ENCODE results near the gene BBS9. TPM values are rescaled to one million over a fixed set of nuclear protein-coding genes. Genes with fewer than 3 reads are reported as not detected.

Gene BBS9
- total RNA-seq, 1 donor from 2014 or later: 6.3 TPM

DNA sequence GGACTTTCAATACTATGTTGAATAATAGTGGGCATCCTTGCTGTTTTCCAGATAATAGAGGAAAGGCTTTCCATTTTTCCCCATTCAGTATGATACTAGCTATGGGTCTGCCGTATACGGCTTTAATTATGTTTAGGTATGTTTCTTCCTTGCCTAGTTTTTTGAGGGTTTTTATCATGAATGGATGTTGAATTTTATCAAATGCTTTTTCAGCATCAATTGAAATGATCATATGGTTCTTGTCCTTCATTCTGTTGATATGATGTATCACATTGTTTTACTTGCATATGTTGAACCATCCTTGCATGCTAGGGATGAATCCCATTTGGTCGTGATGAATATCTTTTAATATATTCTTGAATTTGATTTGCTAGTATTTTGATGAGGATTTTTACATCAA lies 11.0 kb upstream of the BBS9 start:
- no peak for ATAC-seq
- DNase-seq (ENCODE audit: low spot score): no peak

DNA sequence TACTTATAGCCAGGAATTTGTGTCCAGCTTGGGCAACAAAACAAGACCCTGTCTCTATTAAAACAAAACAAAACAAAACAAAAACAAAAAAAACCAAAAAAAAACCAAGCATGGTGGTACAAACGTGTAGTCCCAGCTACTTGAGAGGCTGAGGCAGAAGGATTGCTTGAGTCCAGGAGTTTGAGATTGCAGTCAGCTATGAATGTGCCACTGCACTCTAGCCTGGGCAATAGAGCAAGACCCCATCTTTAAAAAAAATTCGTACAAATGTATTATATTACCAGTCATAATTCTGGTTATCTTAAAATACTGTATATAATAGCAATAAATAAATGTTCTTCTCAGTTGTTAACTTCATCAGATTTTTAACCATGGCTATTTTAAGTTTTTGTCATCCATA lies 2.3 kb upstream of the BBS9 start:
- DNase-seq (ENCODE audit: low spot score) (no peak), ATAC-seq (no peak)

DNA sequence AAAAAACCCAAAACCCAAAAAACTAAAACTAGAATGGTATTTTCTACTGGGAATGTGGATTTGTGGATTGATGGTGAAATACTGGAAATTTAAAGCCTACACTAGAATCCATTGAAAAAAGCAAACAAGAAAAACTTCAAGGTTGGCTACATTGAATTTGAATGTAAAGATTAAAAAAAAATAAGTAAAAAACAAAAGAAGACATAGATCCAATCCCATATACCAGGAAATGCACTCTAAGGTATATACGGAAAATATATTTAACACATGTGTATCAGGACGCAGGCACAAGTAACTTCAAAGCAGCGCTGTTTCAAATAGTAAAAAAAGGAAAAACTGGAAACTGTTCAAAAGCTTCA lies 754 bp upstream of the BBS9 start:
- DNase-seq (ENCODE audit: low spot score) (no peak), ATAC-seq (no peak)

DNA sequence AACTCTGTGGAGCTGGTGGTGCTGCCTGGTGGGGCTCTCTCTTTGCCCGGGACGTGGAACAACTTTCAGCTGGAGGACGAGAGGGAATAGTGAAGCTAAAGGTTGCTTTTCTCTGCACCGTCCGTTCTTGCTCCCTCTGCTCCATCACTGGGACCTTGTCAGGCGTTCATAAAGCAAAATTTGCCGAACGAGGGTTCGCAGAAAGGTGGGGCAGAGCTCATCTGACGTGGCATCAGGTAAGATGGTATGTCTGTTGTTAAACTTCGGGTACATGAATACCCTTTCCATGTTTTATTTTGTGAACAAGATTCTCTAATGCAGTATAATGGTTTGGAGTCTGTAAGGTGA lies 416 bp downstream of the BBS9 start:
- no peak for DNase-seq (ENCODE audit: low spot score)

DNA sequence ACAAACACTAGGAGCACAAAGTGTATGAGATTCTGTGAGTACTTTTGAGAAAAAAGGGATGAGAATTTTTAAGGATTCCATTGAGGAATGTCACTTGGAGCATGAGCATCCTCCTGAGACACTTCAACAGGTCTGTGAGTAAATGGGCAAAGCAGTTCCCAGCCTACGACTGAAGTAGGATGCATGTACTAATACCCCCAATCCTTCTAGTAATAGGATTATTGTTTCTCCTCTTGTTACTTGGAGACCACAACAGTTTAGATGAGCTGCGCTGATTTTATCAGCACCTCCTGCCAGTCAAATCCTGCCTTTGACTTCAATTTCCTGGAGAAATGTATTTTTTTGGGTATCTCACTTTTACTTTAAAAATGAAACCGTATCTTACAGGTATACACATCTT lies 820 bp downstream of the BBS9 start:
- DNase-seq (ENCODE audit: low spot score) (no peak), ATAC-seq (no peak)

More for the DNA sequence above, 416 bp downstream of the BBS9 start:
- peak; percentile 14 for ATAC-seq

DNA sequence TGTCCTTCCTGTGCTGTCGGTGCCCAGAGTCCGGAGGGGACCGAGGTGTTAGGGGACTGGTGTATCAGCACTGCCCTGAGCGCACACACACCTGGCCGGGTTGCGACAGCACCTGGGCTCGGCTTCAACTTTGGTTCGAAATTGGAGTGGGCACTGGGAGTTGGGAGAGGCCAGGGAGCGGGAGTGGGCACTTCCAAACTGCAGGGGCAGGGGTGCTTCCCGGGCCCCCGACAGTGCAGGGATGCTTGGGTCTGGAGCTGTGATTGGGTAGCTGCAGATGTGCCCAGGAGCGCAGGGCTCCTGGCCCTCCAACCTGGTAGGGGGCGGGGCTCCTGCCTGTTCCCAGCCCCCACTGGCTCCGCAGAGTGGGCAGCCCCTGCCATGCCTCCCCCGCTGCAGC lies 7.7 kb downstream of the BBS9 start:
- DNase-seq (ENCODE audit: low spot score) (no peak), ATAC-seq (no peak)

DNA sequence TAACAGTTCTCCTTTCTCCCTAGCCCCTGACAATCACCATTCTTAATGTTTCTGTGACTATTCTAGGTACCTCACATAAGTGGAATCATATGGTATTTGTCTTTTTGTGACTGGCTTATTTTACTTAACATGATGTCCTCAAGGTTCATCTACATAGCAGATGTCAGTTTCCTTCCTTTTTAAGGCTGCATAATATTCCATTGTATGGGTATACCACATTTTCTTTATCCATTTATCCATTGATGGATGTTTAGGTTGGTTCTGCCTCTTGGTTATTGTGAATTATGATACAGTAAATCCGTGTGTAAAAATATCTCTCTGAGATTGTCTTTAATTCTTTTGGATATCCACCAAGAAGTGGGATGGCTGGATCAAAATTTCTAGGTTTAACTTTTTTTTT lies 13.2 kb downstream of the BBS9 start:
- ATAC-seq (no peak), DNase-seq (ENCODE audit: low spot score) (no peak)

DNA sequence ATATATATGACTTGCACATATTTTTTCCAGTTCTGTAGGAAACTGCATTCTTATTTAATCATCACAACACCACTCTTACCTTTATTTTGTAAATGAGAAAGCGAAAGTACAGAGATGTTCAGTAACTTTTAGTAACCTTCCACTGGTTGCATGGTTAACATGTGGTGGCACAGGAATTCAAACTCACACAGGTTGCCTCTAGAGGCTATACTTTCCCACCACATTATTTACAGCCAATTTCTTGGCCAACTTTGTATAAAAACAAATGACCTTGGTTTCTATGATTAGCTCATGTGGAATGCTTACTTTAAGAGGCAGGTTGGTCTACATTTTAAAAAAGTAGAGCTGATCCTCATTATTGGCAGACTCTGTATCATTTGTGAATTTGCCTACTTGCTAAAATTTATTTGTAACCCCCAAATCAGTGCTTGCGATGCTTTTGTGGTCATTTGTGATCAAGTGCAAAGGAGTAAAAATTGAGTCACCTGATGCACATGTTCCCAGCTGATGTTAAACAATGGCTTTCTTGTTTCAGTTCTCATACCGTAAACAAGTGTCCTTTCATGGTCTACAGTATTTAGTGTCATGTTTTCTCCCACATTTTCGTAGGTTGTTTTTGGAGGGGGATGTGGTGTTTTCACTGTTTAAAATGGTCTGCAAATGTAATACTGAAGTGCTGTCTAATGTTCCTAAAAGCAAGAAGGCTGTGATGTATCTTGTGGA lies 14.8 kb downstream of the BBS9 start:
- DNase-seq (ENCODE audit: low spot score): no peak
- ATAC-seq: no peak

DNA sequence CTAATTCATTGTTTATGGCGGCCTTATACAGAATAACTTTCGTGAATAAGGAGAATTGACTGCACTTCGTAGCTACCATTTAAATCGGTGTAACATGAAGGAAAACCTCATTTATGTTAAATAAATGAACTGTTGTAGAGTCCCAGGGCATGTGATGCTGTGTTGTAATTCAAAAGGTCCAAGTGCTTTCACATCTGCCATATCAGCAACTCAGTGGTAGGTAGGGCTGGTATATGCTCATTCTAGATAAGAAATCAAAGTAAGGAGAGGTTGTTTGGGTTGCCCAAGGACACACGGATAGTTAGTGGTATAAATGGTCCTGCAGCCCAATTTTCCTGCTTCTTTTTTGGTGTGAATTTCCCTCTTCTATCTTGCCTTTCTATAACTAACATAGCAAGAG lies 15.8 kb downstream of the BBS9 start:
- no peak for ATAC-seq
- DNase-seq (ENCODE audit: low spot score): no peak

DNA sequence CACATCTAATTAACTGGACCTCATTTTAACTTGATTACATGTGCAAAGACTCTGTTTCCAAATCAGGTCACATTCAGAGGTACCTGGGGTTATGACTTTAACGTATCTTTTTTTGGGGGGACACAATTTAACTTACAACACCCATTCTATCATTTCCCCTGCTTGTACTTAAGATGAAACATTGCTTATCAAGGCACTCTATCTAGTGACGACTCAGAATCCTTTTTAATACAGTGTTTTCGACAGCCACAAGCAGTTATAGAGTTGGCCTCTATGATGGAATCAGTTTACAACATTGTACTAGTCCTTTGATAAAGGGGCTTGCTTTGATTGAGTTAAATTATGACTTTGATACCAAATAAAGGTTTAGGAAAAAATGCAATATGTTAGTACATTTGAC lies 22.7 kb downstream of the BBS9 start:
- ATAC-seq: no peak

DNA sequence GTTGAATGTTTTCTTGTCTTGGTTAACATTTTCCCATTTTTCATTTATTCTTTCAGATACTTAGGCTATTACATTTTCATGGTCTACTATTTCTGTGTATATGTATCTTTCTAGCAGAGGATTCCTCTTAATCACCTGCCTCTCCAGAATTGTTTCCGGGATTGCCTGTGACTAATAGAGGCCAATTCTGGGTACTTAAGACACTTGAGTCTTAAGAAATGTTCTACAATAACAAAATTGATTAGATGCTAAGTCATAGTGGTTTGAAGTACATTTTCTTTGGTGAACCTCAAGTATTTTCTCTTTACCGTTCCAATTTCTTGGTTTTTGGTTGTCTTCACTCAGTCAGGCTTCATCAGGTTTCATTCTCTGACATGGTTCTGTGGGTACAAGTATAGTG lies 26.4 kb downstream of the BBS9 start:
- no peak for DNase-seq (ENCODE audit: low spot score)
- ATAC-seq: no peak

More for the DNA sequence above, 22.7 kb downstream of the BBS9 start:
- no peak for DNase-seq (ENCODE audit: low spot score)

DNA sequence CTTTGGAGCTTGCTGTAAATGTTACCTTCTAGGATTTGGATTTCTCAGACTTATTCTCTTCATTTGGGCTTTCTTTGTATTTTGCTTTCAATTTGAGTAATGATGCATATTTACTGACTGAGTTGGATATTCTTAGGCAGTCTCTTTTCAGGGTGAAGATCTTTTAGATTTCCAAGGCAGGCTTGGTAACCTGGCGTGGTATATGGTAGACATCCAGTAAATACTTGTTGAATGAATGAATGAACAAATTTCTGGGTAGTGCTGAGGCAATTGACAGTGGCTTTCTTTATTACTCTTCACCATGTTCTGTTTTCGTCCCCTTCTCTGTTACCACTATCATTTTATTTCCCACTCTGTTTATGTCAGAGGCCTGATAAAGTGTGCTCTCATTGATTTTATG lies 27.1 kb downstream of the BBS9 start:
- no peak for DNase-seq (ENCODE audit: low spot score)
- ATAC-seq: no peak

DNA sequence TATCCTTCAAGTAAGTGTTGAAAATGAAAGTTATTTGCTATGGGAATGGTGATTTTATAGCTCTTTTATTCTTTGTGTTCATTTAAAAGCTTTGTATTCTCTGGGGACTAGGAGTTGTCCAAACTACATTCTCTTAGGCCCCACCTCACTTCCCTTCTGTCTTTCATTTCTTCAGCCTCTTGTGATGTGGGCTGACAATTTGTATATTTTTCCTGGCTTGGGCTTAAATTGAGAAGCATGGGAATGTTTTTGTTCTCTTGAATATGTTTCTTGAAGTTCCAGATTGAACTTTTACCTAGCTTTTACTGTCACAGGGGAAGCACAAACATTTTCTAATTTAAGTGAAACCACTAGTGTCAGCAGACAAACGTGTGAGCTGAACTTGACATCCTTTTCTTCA lies 27.9 kb downstream of the BBS9 start:
- no peak for DNase-seq (ENCODE audit: low spot score)
- no peak for ATAC-seq

DNA sequence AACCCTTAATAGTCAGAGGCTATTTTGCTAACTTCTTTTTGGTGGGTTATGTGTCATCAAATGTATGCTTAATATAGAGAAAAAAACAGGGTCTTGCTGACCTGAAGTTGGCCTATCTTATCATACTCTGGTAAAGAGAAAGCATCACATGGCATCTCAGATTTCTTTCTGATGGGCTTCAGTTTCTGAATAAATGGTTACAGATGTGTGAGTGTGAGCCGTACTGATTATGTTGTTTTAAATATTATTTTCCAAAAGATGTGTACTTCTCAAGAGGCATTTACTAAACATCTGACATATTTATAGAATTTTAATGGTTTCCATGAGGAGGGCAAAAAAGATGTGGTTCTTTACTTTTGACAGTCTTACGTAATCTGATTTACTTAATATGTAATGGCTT lies 28.4 kb downstream of the BBS9 start:
- ATAC-seq: no peak
- DNase-seq (ENCODE audit: low spot score): no peak

DNA sequence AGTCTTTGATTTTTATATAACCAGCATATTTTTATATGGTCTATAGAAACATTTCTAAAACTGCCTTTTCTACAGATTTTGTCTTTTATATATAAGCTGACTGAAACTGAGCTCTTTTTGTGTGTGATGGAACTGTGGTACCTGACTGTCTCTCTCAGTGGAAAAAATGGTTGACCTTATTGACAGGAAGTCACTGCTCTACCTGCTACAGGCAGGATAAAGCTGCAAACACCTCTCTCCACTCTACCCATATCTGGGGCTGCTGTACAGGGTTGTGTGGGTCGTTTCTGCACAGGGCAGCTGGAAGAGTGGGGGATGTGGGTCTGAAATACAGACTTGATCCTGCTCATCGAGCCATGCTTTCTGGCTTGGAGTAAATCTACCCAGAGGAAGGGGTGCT lies 48.5 kb downstream of the BBS9 start:
- DNase-seq (ENCODE audit: low spot score) (no peak), ATAC-seq (no peak)

DNA sequence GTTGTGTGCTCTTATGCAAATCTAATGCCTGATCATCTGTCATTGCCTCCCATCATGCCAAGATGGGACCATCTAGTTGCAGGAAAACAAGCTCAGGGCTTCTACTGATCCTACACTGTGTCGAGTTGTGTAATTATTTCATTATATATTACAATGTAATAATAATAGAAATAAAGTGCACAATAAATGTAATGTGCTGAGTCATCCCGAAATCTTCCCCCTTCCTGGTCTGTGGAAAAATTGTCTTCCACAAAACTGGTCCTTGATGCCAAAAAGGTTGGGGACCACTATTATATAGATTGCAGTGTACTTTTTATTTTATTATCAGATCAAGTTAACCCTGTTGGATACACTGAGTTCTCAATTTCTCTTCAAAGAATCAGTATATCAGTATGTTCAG lies 50.2 kb downstream of the BBS9 start:
- DNase-seq (ENCODE audit: low spot score): no peak
- ATAC-seq: no peak

DNA sequence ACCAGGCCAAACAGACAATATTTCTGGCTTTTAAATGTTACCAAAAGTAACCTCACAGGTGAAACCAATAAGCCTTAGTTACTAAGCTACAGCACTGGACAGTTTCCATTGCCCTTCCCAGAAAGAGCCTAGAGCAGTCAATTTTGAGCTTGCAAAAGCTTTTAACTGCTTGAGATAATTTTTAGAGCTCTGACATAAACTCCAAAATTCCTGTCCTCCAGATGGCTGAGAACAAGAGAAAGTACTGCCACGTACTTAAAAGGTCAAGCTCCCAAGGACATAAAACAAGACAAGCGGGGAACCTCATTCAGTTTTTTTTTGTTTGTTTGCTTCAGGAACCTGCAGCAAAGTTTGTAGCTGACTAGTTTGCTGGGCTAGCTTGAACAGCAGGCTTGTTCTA lies 54.1 kb downstream of the BBS9 start:
- DNase-seq (ENCODE audit: low spot score) (no peak), ATAC-seq (no peak)

DNA sequence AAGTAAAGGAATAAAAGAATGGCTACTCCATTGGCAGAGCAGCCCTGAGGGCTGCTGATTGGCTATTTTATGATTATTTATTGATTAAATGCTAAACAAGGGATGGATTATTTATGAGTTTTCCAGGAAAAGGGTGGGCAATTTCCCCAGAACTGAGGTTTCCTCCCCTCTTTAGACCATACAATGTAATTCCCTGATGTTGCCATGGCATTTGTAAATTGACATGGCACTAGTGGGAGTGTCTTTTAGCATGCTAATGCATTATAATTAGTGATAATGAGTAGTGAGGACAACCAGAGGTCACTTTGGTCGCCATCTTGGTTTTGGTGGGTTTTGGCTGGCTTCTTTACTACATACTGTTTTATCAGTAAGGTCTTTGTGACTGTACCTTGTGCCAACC lies 55.5 kb downstream of the BBS9 start:
- DNase-seq (ENCODE audit: low spot score) (no peak), ATAC-seq (no peak)

DNA sequence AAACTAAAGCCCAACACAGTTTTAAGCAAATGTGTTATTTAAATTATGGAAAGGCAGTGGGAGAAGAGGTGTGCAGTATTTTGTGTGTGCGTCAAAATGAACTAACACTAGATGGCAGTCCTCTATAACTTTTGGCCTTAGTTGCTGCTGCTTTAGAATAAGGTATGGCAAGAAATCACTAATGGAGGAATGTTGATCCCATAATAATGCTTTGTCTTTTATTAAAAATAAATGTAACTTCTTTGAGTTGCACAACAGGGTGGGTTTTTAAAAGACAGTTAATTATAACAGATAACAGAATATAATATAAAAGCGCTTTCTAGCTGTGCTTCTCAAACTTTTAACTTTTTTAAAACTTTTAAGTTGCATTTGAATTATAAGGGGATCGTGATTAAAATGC lies 56.4 kb downstream of the BBS9 start:
- no peak for DNase-seq (ENCODE audit: low spot score)
- peak; percentile 88 for ATAC-seq

DNA sequence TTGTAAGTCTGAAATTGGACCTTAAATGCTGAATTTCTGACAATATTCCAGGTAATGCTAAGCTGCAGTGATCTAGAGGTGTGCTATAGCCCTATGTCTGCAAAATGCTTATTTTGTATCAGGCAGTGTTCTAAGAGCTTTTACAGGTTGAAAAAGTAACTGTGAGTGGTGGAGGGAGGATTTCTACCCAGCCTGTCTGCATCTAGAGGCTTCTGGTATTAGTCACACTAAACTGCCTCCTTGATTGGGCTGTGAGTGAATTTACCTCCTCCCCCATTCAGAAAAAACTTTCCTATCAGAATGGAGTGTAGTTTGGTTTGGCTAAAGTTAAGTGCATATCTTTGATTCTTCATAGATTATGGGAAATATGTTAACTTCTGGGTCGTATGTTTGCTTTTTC lies 56.8 kb downstream of the BBS9 start:
- DNase-seq (ENCODE audit: low spot score) (no peak), ATAC-seq (no peak)

DNA sequence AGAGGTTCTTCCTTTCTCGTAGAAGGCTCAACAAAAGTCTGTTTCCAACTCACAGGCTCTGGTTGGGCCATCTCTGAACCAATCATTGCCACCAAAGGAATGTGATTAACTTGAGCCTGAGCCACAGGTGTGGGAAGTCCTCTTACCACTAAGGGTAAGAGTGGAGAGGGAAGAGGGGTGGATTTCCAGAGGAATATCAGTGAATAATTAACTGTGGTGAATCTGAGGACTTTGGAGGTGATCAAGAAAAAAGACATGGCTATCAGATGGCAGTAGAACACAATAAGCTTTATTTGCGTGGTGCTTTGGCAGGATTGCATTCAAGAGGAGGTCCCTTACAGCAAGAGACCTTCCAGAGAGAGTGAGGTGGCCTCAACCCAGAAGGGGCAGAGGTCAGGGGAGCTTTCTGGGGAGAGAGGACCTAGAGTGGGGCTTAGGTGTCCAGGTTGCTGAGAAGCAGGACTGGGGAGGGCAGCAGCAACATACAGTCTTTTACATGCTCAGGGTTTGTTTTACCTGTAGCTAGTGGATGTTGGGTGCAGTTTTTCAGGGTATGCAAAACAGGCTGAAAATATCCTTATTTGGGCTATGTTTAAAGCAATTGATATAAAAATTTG lies 61.4 kb downstream of the BBS9 start:
- peak; percentile 72 for ATAC-seq
- DNase-seq (ENCODE audit: low spot score): no peak

DNA sequence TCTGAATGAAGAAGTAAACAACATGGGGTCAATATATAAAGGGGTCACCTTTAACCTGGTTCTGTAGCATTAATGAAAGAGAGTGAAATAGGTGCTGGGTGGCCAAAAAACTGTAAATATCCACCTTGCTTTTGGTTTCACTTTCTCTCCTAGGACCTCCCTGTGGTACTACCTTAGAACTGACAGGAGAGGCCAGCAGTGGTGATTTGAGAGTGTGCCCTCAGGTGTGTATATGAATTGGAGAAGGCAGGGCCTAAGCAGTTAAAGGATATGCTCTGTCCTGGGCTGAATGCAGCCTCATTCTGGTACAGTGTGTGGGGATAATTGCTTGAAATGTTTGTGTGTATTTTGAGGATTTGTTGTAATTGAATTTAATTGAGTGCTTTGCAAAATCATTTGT lies 62.0 kb downstream of the BBS9 start:
- DNase-seq (ENCODE audit: low spot score) (no peak), ATAC-seq (peak; percentile 96)

DNA sequence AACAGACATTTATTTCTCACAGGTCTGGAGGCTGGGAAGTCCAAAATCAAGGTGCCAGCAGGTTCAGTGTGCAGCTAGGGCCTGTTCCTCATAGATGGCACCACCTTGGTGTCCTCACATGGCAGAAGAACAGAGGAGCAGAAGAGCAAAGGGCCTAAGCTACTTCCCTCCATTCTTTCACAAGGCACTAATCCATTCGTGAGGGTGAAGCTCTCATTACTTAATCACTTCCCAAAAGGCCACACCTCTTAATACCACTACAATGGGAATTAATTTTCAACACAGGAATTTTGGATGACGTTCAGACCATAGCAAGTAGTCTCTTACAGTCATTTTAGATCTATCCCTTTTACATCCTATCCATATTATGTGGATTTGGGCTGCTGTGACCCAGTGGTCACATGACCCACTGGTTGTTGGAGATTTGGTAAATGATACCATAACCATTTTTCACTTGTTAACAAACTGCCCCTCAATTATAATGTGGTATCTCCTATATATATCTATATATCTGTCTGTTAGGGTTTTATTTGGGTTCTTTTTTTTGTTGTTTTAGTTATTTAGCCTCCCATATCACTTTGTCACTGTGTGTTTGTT lies 63.4 kb downstream of the BBS9 start:
- no peak for ATAC-seq
- no peak for DNase-seq (ENCODE audit: low spot score)

Measured in left lobe of liver (tissue), 2 donors.